Neural progenitor cell (in vitro differentiated cells): Measurements from ENCODE around the gene HSPG2. TPM values are rescaled to one million over a fixed set of nuclear protein-coding genes. Genes with fewer than 3 reads are reported as not detected.
A peak's percentile ranks its signal among the peaks of the same experiment; 100 is the strongest.
"Not testable (repeated sequence)": the region's sequence is repeated elsewhere in the genome, so short reads cannot be mapped to it uniquely, and the experiment has no call there.

Experiments used
- DNase-seq: peaks from one replicate; pipeline ENCODE4 v3.0.0-alpha.2; 2016; ENCODE audit warnings: low spot score
- H2AFZ ChIP-seq: fragments of 200-600 bp; sonication (generic); replicated peaks from 2 replicates; pipeline ENCODE4 v1.6.1; 2016; ENCODE audit warnings: antibody characterized with exemption
- H3F3A ChIP-seq: fragments of 200-600 bp; sonication (generic); 2 replicates; pipeline ENCODE4 v1.6.1; 2016; ENCODE audit warnings: antibody characterized with exemption, low read depth
- H3K27ac ChIP-seq: fragments of 200-600 bp; sonication (generic); 2 replicates; pipeline ENCODE4 v1.5.1; 2016; ENCODE audit warnings: mild to moderate bottlenecking
- H3K27me3 ChIP-seq: fragments of 200-600 bp; sonication (generic); 2 replicates; pipeline ENCODE4 v1.6.1; 2016; ENCODE audit warnings: mild to moderate bottlenecking, moderate library complexity
- H3K36me3 ChIP-seq: fragments of 200-600 bp; sonication (generic); 2 replicates; pipeline ENCODE4 v1.5.1; 2016
- H3K4me1 ChIP-seq: fragments of 200-600 bp; sonication (generic); 2 replicates; pipeline ENCODE4 v1.6.1; 2016; ENCODE audit warnings: mixed run types
- H3K4me2 ChIP-seq: fragments of 200-600 bp; sonication (generic); 2 replicates; pipeline ENCODE4 v1.6.1; 2016
- H3K4me3 ChIP-seq: fragments of 200-600 bp; sonication (generic); 2 replicates; pipeline ENCODE4 v1.5.1; 2016
- H3K79me2 ChIP-seq: fragments of 200-600 bp; sonication (generic); 2 replicates; pipeline ENCODE4 v1.6.1; 2016; ENCODE audit warnings: low read depth
- H3K9ac ChIP-seq: fragments of 200-600 bp; sonication (generic); 2 replicates; pipeline ENCODE4 v1.6.1; 2016
- H3K9me3 ChIP-seq: fragments of 200-600 bp; sonication (generic); 2 replicates; pipeline ENCODE4 v1.5.1; 2016; ENCODE audit warnings: low read depth
- H4K20me1 ChIP-seq: fragments of 200-600 bp; sonication (generic); 2 replicates; pipeline ENCODE4 v1.6.1; 2016; ENCODE audit warnings: low read depth
- H3K27ac Mint-ChIP-seq: 3 replicates; pipeline ENCODE4 v1.8.0; 2021; ENCODE audit warnings: mixed read lengths
- H3K27me3 Mint-ChIP-seq: 2 replicates; pipeline ENCODE4 v1.8.0; 2022; ENCODE audit warnings: low read depth, mild to moderate bottlenecking, inconsistent platforms, moderate library complexity, mixed read lengths; ENCODE audit not compliant: insufficient read depth
- H3K36me3 Mint-ChIP-seq: 3 replicates; pipeline ENCODE4 v1.8.0; 2021; ENCODE audit warnings: mixed read lengths
- H3K4me1 Mint-ChIP-seq: 3 replicates; pipeline ENCODE4 v1.8.0; 2021; ENCODE audit warnings: mixed read lengths
- H3K4me3 Mint-ChIP-seq: 3 replicates; pipeline ENCODE4 v1.8.0; 2021; ENCODE audit warnings: mild to moderate bottlenecking, moderate library complexity, mixed read lengths
- H3K9me3 Mint-ChIP-seq: 3 replicates; pipeline ENCODE4 v1.8.0; 2020; ENCODE audit warnings: mixed read lengths
- CTCF ChIP-seq: fragments of 200-600 bp; sonication (generic); IDR thresholded peaks from 2 replicates; pipeline ENCODE4 v1.5.1; 2017; ENCODE audit warnings: antibody characterized with exemption, mild to moderate bottlenecking
- EZH2 ChIP-seq: fragments of 200-600 bp; sonication (generic); IDR thresholded peaks from 2 replicates; pipeline ENCODE4 v1.6.1; 2017; ENCODE audit warnings: antibody characterized with exemption, mild to moderate bottlenecking, moderate library complexity
- EZH2phosphoT487 ChIP-seq: fragments of 200-600 bp; sonication (generic); IDR thresholded peaks from 2 replicates; pipeline ENCODE4 v1.6.1; 2017; ENCODE audit warnings: antibody characterized with exemption
- total RNA-seq: library from RNA; depleted of rRNA; stranded (reverse); fragments of >200 nt; gene quantifications from 2 replicates; pipeline ENCODE4 v1.2.3, GENCODE V29; 2015; ENCODE audit warnings: low replicate concordance

The HSPG2 gene
- 6.9 and 23.6 TPM in 2 replicates for total RNA-seq

GRCh38 chr1:21937034-21937371, at the start of gene HSPG2:
Gene HSPG2, minus strand, starts transcription at chr1:21937310. Its CDS starts 93 bp downstream, at chr1:21937217.
- no peaks in the 10 kb centered on the region for H3K9me3 ChIP-seq
- peaks cover 43% of the 10 kb centered on the region for H3K79me2 ChIP-seq
- Mint-ChIP-seq H3K4me1 (peaks cover 79% of the 10 kb centered on the region), H3K27me3 (peaks cover 3% of the 10 kb centered on the region), H3K27ac (peak within 1 kb of the TSS; percentile 93), H3K9me3 (no peaks in the 10 kb centered on the region), H3K4me3 (peak within 1 kb of the TSS; percentile 88), H3K36me3 (no peaks in the 10 kb centered on the region)
- H3K27me3 ChIP-seq: no peaks in the 10 kb centered on the region
- peaks cover 33% of the 10 kb centered on the region for H4K20me1 ChIP-seq
- H3K4me1 ChIP-seq: peaks cover 61% of the 10 kb centered on the region
- peak within 1 kb of the TSS; percentile 14 for H2AFZ ChIP-seq
- DNase-seq: no peak
- H3F3A ChIP-seq: peaks cover 50% of the 10 kb centered on the region
- H3K4me3 ChIP-seq: peak within 1 kb of the TSS; percentile 82
- TF ChIP-seq EZH2phosphoT487: no peak
- no peak for TF ChIP-seq EZH2
- TF ChIP-seq CTCF: no peak
- H3K4me2 ChIP-seq: peak within 1 kb of the TSS; percentile 99
- H3K36me3 ChIP-seq: no peaks in the 10 kb centered on the region
- no peak within 1 kb of the TSS for H3K27ac ChIP-seq
- H3K9ac ChIP-seq: no peak within 1 kb of the TSS

- H3K27me3 ChIP-seq, H3F3A ChIP-seq, H3K4me1 ChIP-seq, H2AFZ ChIP-seq, H3K27ac Mint-ChIP-seq, H3K27me3 Mint-ChIP-seq, H3K9me3 ChIP-seq, H3K79me2 ChIP-seq, H3K36me3 ChIP-seq, H3K36me3 Mint-ChIP-seq, H3K9ac ChIP-seq, H3K4me2 ChIP-seq, H3K4me3 ChIP-seq, H3K4me1 Mint-ChIP-seq, H3K4me3 Mint-ChIP-seq, H3K27ac ChIP-seq, DNase-seq, H4K20me1 ChIP-seq, H3K9me3 Mint-ChIP-seq: not testable (repeated sequence)
These were observed 49.3 kb upstream of the HSPG2 start for GRCh38 chr1:21986386-21986785.

- not testable (repeated sequence) for H3K4me3 ChIP-seq, H3K9me3 ChIP-seq, H2AFZ ChIP-seq, H3K36me3 Mint-ChIP-seq, DNase-seq, H3F3A ChIP-seq, H3K4me1 Mint-ChIP-seq, H4K20me1 ChIP-seq, H3K36me3 ChIP-seq, H3K27me3 Mint-ChIP-seq, H3K27me3 ChIP-seq, H3K4me2 ChIP-seq, H3K9me3 Mint-ChIP-seq, H3K9ac ChIP-seq, H3K27ac ChIP-seq, H3K4me3 Mint-ChIP-seq, H3K4me1 ChIP-seq, H3K27ac Mint-ChIP-seq, H3K79me2 ChIP-seq
These were observed 48.8 kb upstream of the HSPG2 start for GRCh38 chr1:21985893-21986292.

- H3K4me1 Mint-ChIP-seq, H3K4me3 Mint-ChIP-seq, H2AFZ ChIP-seq, H3K9me3 Mint-ChIP-seq, H3K9me3 ChIP-seq, H3K4me1 ChIP-seq, H3K36me3 ChIP-seq, H3K4me2 ChIP-seq, H3K79me2 ChIP-seq, H3K27ac Mint-ChIP-seq, H3K36me3 Mint-ChIP-seq, H3F3A ChIP-seq, H3K27me3 Mint-ChIP-seq, DNase-seq, H3K9ac ChIP-seq, H4K20me1 ChIP-seq, H3K27me3 ChIP-seq, H3K4me3 ChIP-seq, H3K27ac ChIP-seq: not testable (repeated sequence)
These were observed 46.4 kb upstream of the HSPG2 start for GRCh38 chr1:21983539-21983938.

GRCh38 chr1:21982122-21982521, 45.0 kb upstream of the HSPG2 start:
- peaks cover 10% of the 10 kb centered on the region for H3K27me3 Mint-ChIP-seq
- H3K27me3 ChIP-seq, H3K4me1 ChIP-seq, H4K20me1 ChIP-seq, H3K9ac ChIP-seq, H3K9me3 Mint-ChIP-seq, H3K27ac Mint-ChIP-seq, H2AFZ ChIP-seq, H3K4me2 ChIP-seq, H3K4me3 Mint-ChIP-seq, DNase-seq, H3K4me1 Mint-ChIP-seq, H3K36me3 Mint-ChIP-seq, H3K9me3 ChIP-seq, H3K4me3 ChIP-seq, H3F3A ChIP-seq, H3K27ac ChIP-seq, H3K36me3 ChIP-seq, H3K79me2 ChIP-seq: not testable (repeated sequence)

GRCh38 chr1:21981253-21981652, 44.1 kb upstream of the HSPG2 start:
- DNase-seq: not testable (repeated sequence)

More at GRCh38 chr1:21981253-21981652, 44.1 kb upstream of the HSPG2 start:
- not testable (repeated sequence) for H3K27ac ChIP-seq, H3K4me1 ChIP-seq, H3K36me3 ChIP-seq, H3K9me3 ChIP-seq, H3K9me3 Mint-ChIP-seq, H3K4me2 ChIP-seq, H3K27me3 ChIP-seq, H3K79me2 ChIP-seq, H3K4me1 Mint-ChIP-seq, H4K20me1 ChIP-seq, H3K4me3 Mint-ChIP-seq, H2AFZ ChIP-seq, H3F3A ChIP-seq, H3K27ac Mint-ChIP-seq, H3K36me3 Mint-ChIP-seq, H3K9ac ChIP-seq, H3K4me3 ChIP-seq
- H3K27me3 Mint-ChIP-seq: peaks cover 10% of the 10 kb centered on the region
